Measurements from ENCODE around the gene NDUFA13. TPM values are rescaled to one million over a fixed set of nuclear protein-coding genes. Genes with fewer than 3 reads are reported as not detected.

The NDUFA13 gene
- total and polyA plus RNA-seq, 4 donors, result 183 to 307 (median 229) TPM

DNA sequence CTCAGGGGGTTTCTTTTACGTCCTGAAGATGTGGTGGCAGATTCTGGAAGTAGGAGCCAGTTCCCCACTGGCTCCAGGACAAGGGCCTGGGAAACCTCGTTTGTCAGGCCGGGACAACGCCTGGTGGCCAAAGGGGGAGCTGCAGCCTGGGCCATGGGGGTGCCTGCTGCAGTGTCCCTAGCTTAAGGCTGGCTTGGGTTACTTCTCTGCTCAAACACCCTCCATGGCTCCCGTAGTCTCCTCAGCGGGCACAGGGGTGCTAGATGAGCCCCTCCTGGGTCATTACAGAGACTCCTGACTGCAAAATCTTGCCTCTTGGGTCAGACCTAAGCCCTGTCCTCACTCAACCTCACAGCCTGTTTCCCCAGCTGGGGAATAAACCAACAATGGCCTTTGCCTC, 36.8 kb downstream of the NDUFA13 start:
- no peak overlapping the region for H3K27ac ChIP-seq (ENCODE audit: low read depth in 1 of 2, low read length in 2 of 2)
- H3K4me3 ChIP-seq (ENCODE audit: low read length in 2 of 2), result no peak overlapping the region
- intact Hi-C loops (cut with DNase I), result no loop called here
- no peaks in the 10 kb centered on the region for H3K36me3 ChIP-seq (ENCODE audit: control insufficient read depth in 1 of 2, insufficient read depth in 2 of 2, low read length in 1 of 2)
- ATAC-seq (ENCODE audit: low FRiP score) (no peak), DNase-seq (no peak)
- WGBS, 2 donors, result 56 to 63% methylated on average over 6 of the region's 6 CpGs
- no peaks in the 10 kb centered on the region for H3K27me3 ChIP-seq (ENCODE audit: control insufficient read depth in 1 of 2, insufficient read depth in 2 of 2, low read length in 1 of 2)
- no peaks in the 10 kb centered on the region for H3K9me3 ChIP-seq (ENCODE audit: control insufficient read depth, low read length)
- no peaks in the 10 kb centered on the region for H3K4me1 ChIP-seq (ENCODE audit: control insufficient read depth in 1 of 2, insufficient read depth in 2 of 2, low read length in 2 of 2)

DNA sequence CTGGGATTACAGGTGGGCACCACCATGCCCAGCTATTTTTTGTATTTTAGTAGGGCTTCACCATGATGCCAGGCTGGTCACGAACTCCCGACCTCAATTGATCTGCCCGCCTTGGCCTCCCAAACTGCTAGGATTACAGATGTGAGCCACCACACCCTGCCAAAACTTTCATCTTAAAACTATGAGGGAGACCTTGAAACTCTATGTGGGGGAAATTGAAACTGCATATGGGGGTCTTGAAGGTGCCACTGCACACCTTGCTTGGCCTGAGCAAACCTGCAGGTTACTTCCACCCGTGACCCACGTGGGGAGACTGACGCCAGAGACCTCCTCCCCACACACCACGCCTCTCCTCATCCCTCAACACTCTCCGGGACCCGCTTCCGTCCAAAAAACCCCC, 37.6 kb downstream of the NDUFA13 start:
- no peaks in the 10 kb centered on the region for H3K4me1 ChIP-seq (ENCODE audit: control insufficient read depth in 1 of 2, insufficient read depth in 2 of 2, low read length in 2 of 2)
- DNase-seq (no peak), ATAC-seq (ENCODE audit: low FRiP score) (no peak)
- H3K27ac ChIP-seq (ENCODE audit: low read depth in 1 of 2, low read length in 2 of 2), result no peak overlapping the region
- H3K36me3 ChIP-seq (ENCODE audit: control insufficient read depth in 1 of 2, insufficient read depth in 2 of 2, low read length in 1 of 2), result no peaks in the 10 kb centered on the region
- intact Hi-C loops (cut with DNase I), result no loop called here
- H3K9me3 ChIP-seq (ENCODE audit: control insufficient read depth, low read length), result no peaks in the 10 kb centered on the region
- H3K27me3 ChIP-seq (ENCODE audit: control insufficient read depth in 1 of 2, insufficient read depth in 2 of 2, low read length in 1 of 2), result no peaks in the 10 kb centered on the region
- WGBS, 2 donors, result 90 to 93% methylated on average over 10 of the region's 10 CpGs
- H3K4me3 ChIP-seq (ENCODE audit: low read length in 2 of 2), result no peak overlapping the region

DNA sequence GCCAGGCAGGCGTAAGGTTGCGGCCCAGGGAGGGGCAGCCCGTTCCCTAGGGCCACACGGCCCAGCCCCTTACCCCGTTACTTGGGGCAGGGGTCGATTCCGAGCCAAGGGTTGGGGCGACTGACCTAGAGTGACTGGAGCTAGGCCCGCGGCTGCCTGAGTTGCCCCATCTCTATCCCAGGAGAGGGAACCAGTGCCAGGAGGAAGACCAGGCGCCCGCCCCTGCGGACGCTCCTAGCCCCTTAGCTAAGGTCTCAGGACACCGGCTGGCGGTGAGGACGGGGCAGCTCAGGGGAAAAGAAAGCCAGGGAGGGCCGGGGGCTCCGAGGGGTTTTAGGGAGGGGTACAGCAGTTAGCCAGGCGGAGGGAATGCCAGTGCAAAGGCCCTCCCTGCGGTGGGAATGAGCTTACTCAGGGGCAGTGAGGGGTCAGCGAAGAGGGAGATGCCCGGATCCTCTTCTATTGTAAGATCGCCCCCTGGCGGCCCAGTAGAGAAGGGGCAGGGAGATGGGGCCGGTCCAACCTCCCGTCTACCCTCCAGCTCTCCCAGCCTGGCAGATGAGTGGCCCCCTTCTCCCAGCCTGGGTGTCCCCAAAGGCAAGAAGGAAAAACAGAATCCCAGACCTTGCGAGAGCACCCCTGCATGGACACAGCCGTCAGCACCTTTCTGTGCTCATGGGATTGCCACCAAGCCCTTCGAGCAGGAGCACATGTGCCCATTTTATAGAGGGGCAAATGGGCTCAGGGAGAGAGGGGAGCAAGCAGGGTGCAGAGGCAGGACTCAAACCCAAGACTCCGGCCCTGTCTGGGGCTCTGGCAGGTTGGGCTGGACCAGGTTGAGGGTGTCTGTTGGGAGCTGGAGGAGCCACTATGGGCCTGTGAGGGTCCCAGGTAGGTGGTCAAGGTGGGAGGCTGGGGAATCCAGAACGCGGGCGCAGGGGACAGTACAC, 38.3 kb downstream of the NDUFA13 start:
- ATAC-seq (ENCODE audit: low FRiP score), result no peak
- no peaks in the 10 kb centered on the region for H3K9me3 ChIP-seq (ENCODE audit: control insufficient read depth, low read length)
- H3K36me3 ChIP-seq (ENCODE audit: control insufficient read depth in 1 of 2, insufficient read depth in 2 of 2, low read length in 1 of 2), result no peaks in the 10 kb centered on the region
- no peaks in the 10 kb centered on the region for H3K4me1 ChIP-seq (ENCODE audit: control insufficient read depth in 1 of 2, insufficient read depth in 2 of 2, low read length in 2 of 2)
- H3K27ac ChIP-seq (ENCODE audit: low read depth in 1 of 2, low read length in 2 of 2), result no peak overlapping the region
- H3K27me3 ChIP-seq (ENCODE audit: control insufficient read depth in 1 of 2, insufficient read depth in 2 of 2, low read length in 1 of 2), result no peaks in the 10 kb centered on the region
- DNase-seq, result peak in 1 of 2 donors; percentile 82
- WGBS, 2 donors, result 68 to 77% methylated on average over 30 to 34 of the region's 34 CpGs
- intact Hi-C loops (cut with DNase I), result no loop called here
- no peak overlapping the region for H3K4me3 ChIP-seq (ENCODE audit: low read length in 2 of 2)

DNA sequence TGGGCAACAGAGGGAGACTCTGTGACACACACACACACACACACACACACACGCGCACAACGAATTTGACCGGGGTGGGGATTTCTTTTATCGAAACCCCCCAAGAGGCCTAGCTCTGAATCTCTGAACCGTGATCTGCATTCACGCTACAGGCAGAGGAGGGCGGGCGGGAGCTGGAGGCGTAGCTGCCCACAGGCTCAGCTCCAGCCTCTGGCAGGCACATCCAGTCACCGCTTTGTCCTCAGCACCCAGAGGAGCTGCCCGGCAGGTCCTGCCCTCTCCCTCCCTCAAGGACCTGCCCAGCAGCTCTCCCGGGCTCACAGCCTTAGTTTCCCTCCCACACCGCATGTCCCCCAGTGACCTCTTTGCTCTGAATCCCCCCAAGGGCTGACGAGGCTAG, 42.0 kb downstream of the NDUFA13 start:
- Histone ChIP-seq H3K36me3 (ENCODE audit: control insufficient read depth in 1 of 2, insufficient read depth in 2 of 2, low read length in 1 of 2) (no peaks in the 10 kb centered on the region), H3K27ac (ENCODE audit: low read depth in 1 of 2, low read length in 2 of 2) (no peak overlapping the region), H3K27me3 (ENCODE audit: control insufficient read depth in 1 of 2, insufficient read depth in 2 of 2, low read length in 1 of 2) (no peaks in the 10 kb centered on the region), H3K4me1 (ENCODE audit: control insufficient read depth in 1 of 2, insufficient read depth in 2 of 2, low read length in 2 of 2) (no peaks in the 10 kb centered on the region), H3K4me3 (ENCODE audit: low read length in 2 of 2) (no peak overlapping the region), H3K9me3 (ENCODE audit: control insufficient read depth, low read length) (no peaks in the 10 kb centered on the region)
- ATAC-seq (ENCODE audit: low FRiP score) (peak; percentile 34), DNase-seq (no peak)
- intact Hi-C loops (cut with DNase I), result no loop called here
- 80 to 83% methylated on average over 15 of the region's 15 CpGs for WGBS, 2 donors

DNA sequence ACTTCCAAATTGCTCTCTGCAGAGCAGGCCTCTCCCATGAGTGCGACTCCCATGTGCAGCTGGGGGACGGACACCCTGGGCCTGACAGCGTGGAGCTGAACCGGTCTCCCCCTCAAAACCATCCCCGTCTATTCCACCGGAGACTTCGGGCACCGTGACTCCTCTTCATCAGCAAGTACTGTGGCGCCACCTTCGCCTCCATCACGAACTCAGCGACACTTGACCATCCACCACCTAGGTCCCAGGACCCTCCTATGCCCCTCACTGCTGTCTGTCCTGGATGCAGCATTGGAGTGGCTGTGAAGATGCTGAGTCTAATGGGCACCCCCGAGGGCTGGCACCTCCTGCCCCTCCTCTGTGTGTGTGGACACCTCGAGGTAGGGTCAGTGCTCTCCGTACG, 42.6 kb downstream of the NDUFA13 start:
- H3K27me3 ChIP-seq (ENCODE audit: control insufficient read depth in 1 of 2, insufficient read depth in 2 of 2, low read length in 1 of 2), result no peaks in the 10 kb centered on the region
- H3K4me1 ChIP-seq (ENCODE audit: control insufficient read depth in 1 of 2, insufficient read depth in 2 of 2, low read length in 2 of 2), result no peaks in the 10 kb centered on the region
- ATAC-seq (ENCODE audit: low FRiP score) (no peak), DNase-seq (no peak)
- 94% methylated on average over 16 of the region's 16 CpGs for WGBS, 2 donors
- no peaks in the 10 kb centered on the region for H3K9me3 ChIP-seq (ENCODE audit: control insufficient read depth, low read length)
- no peak overlapping the region for H3K27ac ChIP-seq (ENCODE audit: low read depth in 1 of 2, low read length in 2 of 2)
- no peak overlapping the region for H3K4me3 ChIP-seq (ENCODE audit: low read length in 2 of 2)
- intact Hi-C loops (cut with DNase I), result no loop called here
- no peaks in the 10 kb centered on the region for H3K36me3 ChIP-seq (ENCODE audit: control insufficient read depth in 1 of 2, insufficient read depth in 2 of 2, low read length in 1 of 2)

DNA sequence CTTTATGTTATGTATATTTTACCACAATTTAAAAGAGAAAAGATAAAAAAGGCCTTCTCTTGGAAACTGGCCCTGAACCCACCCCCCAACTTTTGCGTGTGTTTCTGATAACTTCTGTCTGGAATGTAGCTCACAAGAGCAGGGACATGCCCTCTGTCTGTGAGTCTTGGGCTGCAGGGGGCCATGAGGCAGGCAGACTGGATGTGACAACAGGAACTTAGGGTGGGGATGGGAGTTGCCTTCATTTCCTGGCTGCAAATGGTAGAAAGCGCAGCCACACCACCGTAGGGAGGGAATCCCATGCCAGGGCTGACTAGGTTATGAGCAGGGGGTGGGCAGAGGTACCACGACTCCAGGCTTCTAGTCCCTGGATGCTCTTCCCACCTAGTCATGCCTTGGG, 43.9 kb downstream of the NDUFA13 start:
- ATAC-seq (ENCODE audit: low FRiP score) (no peak), DNase-seq (no peak)
- Histone ChIP-seq H3K27ac (ENCODE audit: low read depth in 1 of 2, low read length in 2 of 2) (no peak overlapping the region), H3K27me3 (ENCODE audit: control insufficient read depth in 1 of 2, insufficient read depth in 2 of 2, low read length in 1 of 2) (no peaks in the 10 kb centered on the region), H3K4me1 (ENCODE audit: control insufficient read depth in 1 of 2, insufficient read depth in 2 of 2, low read length in 2 of 2) (no peaks in the 10 kb centered on the region), H3K9me3 (ENCODE audit: control insufficient read depth, low read length) (no peaks in the 10 kb centered on the region), H3K36me3 (ENCODE audit: control insufficient read depth in 1 of 2, insufficient read depth in 2 of 2, low read length in 1 of 2) (no peaks in the 10 kb centered on the region), H3K4me3 (ENCODE audit: low read length in 2 of 2) (no peak overlapping the region)
- intact Hi-C loops (cut with DNase I), result no loop called here
- WGBS, 2 donors, result 74 to 84% methylated on average over 4 of the region's 4 CpGs

DNA sequence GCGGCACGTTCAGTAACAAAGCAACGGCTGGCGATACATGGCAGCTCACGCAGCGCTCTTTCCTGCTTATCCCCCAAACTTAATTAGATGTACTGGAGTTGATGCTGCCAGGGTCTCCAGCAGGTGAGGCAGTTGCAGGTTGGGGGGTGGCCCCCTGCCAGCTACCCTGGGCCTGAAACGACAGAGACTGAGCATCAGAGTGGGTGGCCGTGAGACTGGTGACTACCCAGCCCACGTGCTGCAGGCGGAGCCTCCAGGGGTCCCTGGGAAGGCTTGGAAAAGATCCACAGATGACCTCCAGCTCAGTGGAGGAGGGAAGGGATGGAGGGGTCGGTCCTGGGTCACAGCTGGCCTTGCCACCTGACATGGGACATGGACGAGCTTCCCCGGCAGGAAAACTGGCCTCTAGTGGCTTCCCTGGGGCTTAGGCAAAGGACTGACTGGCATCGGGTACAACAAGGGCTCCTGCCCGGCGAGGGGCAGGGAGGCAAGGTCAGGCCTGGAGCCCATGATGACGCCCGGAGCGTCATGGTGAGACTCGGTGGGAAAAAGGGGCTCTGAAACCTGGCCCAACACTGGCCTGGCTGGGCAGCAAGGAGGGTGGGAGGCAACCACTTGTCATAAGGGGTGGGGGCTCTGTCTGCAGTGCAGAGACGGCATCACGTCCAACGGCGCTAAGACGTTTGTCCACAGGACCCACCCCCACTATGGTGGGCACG, 46.1 kb downstream of the NDUFA13 start:
- WGBS, 2 donors, result 87% methylated on average over 26 of the region's 26 CpGs
- H3K9me3 ChIP-seq (ENCODE audit: control insufficient read depth, low read length), result no peaks in the 10 kb centered on the region
- H3K36me3 ChIP-seq (ENCODE audit: control insufficient read depth in 1 of 2, insufficient read depth in 2 of 2, low read length in 1 of 2), result no peaks in the 10 kb centered on the region
- ATAC-seq (ENCODE audit: low FRiP score) (no peak), DNase-seq (no peak)
- no peak overlapping the region for H3K27ac ChIP-seq (ENCODE audit: low read depth in 1 of 2, low read length in 2 of 2)
- H3K4me1 ChIP-seq (ENCODE audit: control insufficient read depth in 1 of 2, insufficient read depth in 2 of 2, low read length in 2 of 2), result no peaks in the 10 kb centered on the region
- H3K27me3 ChIP-seq (ENCODE audit: control insufficient read depth in 1 of 2, insufficient read depth in 2 of 2, low read length in 1 of 2), result no peaks in the 10 kb centered on the region
- no peak overlapping the region for H3K4me3 ChIP-seq (ENCODE audit: low read length in 2 of 2)
- intact Hi-C loops (cut with DNase I), result no loop called here

DNA sequence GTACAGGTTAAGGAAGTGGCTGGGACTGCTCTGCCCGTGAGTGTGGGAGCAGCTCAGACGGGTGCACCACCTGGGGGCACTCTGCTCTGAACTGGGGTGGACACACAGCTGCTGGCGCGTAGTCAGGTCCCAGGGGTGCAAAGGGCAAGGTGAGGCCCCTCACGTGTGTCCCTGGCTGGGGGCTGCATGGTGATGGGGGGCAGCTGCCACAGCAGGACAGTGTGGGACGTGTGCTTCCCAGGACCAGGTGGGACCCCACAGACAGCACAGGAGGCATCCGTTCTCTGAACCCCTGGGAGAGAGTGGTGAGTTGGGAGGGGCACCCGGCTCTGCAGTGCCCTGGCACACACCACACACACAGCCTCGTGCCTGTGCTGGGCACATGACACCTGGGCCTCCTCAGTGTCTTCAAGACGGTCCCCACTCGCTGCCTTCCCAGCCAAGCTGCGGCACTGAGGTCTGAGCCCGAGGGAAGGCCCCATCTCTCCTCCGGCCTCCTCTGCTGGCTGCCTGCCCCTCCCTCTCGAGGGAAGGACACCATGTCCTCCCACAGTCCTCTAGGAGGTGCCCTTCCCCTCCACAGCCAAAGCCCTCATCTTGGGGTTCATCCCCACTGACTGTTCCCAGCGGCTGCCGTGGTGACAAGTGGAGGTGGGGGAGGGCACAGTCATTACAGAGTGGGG, 46.8 kb downstream of the NDUFA13 start:
- Histone ChIP-seq H3K36me3 (ENCODE audit: control insufficient read depth in 1 of 2, insufficient read depth in 2 of 2, low read length in 1 of 2) (no peaks in the 10 kb centered on the region), H3K27ac (ENCODE audit: low read depth in 1 of 2, low read length in 2 of 2) (no peak overlapping the region), H3K9me3 (ENCODE audit: control insufficient read depth, low read length) (no peaks in the 10 kb centered on the region), H3K4me3 (ENCODE audit: low read length in 2 of 2) (no peak overlapping the region), H3K4me1 (ENCODE audit: control insufficient read depth in 1 of 2, insufficient read depth in 2 of 2, low read length in 2 of 2) (no peaks in the 10 kb centered on the region), H3K27me3 (ENCODE audit: control insufficient read depth in 1 of 2, insufficient read depth in 2 of 2, low read length in 1 of 2) (no peaks in the 10 kb centered on the region)
- 78 to 83% methylated on average over 17 of the region's 17 CpGs for WGBS, 2 donors
- DNase-seq (no peak), ATAC-seq (ENCODE audit: low FRiP score) (peak; percentile 19)
- intact Hi-C loops (cut with DNase I), result no loop called here
